ENCODE data around the gene KDM1A.
"Not testable (repeated sequence)": the region's sequence is repeated elsewhere in the genome, so short reads cannot be mapped to it uniquely, and the experiment has no call there.

KDM1A gene

GRCh38 chr1:23019094-23019862 lies at the start of gene KDM1A:
Gene KDM1A (plus strand): TSS chr1:23019468. CDS start chr1:23019597, 129 bp downstream.
- peak; percentile 97 to 99 for DNase-seq

GRCh38 chr1:22970096-22970495 lies 49.2 kb upstream of the KDM1A start:
- no peak for DNase-seq

- no peak for DNase-seq
Measured at GRCh38 chr1:22971161-22971560, 48.1 kb upstream of the KDM1A start.

DNA sequence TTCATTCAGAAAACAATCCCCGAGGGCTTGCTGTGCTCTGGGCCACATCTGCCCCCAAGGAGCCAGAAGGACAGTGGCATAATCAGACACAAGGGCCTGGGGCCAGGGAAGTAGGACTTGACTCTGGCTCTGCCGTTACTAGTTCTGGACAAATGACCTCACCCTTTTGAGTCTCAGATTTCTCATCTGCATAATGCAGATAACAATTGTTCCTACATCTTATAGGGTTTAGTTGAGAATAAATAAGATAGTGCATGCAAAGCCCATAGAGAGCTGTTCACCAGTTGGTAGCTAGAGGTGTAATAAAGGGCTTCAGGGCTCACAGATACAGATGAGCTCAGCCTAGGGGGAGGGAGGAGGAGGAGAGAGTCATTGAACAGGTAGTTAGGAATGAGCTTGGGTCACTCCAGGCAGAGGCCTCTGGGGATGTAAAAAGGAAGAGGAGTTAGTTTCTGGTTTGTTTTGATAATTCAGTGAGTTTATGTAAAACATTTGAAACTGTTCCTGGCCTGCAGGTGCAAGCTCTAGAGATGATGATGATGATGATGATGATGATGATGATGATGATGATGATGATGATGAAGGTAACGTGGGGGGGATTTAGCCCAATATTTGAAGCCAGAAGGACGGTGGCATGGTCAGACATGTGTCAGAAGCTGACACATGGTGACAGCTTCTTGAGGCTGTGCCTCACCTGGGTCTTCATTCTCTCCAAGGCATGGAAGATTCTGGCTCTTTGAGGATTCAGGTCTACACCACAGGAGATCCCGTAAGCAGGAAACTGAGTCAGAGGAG lies 47.5 kb upstream of the KDM1A start:
- no peak for DNase-seq

GRCh38 chr1:22972760-22973159 lies 46.5 kb upstream of the KDM1A start, which contains the start of gene LACTBL1:
Gene LACTBL1 (minus strand): TSS chr1:22972866. CDS start chr1:22972316, 550 bp downstream.
- DNase-seq, result no peak

- no peak for DNase-seq
Measured at GRCh38 chr1:22975694-22976093, 43.6 kb upstream of the KDM1A start.

DNA sequence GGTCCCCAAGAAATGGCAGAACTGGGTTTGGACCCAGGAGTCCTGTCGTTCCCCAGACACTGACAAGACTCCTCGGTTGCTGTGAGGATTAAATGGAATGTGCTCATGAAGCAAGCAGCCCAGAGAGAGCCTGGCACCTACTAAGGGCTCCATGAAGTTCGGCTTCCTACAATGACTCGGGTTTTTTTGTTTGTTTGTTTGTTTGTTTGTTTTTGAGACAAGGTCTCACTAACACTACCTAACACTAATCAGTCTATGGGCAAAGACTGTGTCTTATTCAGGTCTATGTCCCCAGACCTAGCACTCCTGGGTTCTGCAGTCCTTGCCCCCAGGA lies 43.2 kb upstream of the KDM1A start:
- no peak for DNase-seq

- DNase-seq, result peak; percentile 65 to 92
Measured at GRCh38 chr1:22976461-22977243, 42.6 kb upstream of the KDM1A start.

GRCh38 chr1:22978299-22978698 lies 41.0 kb upstream of the KDM1A start:
- peak in 1 of 2 experiments; percentile 55 for DNase-seq

DNA sequence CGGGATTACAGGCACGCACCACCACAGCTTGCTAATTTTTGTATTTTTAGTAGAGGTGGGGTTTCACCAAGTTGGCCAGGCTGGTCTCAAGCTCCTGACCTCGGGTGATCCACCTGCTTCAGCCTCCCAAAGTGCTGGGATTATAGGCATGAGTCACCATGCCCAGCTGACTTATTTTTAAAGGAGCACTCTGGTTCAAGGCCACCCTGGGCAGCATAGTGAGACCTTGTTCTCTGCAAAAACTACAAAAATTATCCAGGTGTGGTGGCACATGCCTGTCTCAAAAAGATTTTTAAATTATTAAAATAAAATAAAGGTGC lies 38.8 kb upstream of the KDM1A start:
- DNase-seq, result not testable (repeated sequence)

DNA sequence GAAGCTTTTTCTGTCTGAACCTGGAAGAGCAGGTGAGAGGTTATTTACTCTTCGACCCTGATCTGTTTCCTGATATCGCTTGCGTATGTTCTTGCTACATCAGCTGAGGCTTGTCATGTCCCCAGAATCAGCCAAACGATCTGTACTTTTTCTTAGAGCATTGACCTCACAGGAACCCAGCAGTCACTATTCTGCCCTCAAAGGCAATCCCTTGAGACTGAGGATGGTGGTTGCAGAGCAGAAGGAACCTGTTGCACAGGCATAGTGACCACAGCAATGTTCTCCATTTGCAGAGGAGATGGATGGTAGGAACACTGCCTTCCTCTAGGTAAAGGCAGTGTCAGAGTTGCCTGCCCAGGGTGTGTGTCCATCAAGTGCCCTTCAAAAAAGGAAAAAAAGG lies 35.3 kb upstream of the KDM1A start:
- no peak for DNase-seq

DNA sequence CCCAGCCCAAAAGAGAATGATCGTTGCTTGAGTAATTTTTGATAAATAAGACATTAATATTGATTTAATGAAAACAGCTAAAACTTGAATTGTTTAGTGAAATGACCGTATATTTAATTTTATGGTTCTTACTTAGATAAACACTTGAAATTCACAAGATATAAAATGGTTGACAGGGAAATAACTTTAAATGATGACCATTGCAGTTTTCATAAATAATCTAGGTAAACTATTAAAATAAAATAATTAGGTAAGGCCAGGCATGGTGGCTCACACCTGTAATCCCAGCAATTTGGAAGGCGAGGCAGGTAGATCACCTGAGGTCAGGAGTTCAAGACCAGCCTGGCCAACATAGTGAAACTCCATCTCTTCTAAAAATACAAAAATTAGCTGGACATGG lies 26.9 kb upstream of the KDM1A start:
- DNase-seq, result not testable (repeated sequence)

- not testable (repeated sequence) for DNase-seq
Measured at GRCh38 chr1:22993220-22993795, 26.0 kb upstream of the KDM1A start.

DNA sequence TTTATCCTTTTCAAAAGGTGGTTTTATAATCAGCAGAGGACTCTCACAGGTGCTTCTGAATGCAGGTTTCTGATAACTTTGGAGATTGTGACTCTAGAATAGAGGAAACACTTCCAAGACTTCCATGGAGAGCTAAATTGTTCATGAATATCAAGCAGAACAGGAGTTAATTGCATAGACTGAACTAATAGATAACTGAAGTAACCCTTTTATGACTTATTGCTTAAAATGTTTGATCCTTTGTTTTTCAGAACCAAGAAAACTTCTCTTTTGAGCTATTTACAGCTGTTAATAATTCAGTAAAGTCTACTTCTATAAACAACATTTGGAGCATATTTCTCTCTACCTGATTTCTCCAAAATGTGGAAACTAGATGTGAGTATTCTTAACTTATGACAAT lies 23.5 kb upstream of the KDM1A start:
- DNase-seq, result no peak

- DNase-seq, result not testable (repeated sequence)
Measured at GRCh38 chr1:22997528-22997927, 21.7 kb upstream of the KDM1A start.

DNA sequence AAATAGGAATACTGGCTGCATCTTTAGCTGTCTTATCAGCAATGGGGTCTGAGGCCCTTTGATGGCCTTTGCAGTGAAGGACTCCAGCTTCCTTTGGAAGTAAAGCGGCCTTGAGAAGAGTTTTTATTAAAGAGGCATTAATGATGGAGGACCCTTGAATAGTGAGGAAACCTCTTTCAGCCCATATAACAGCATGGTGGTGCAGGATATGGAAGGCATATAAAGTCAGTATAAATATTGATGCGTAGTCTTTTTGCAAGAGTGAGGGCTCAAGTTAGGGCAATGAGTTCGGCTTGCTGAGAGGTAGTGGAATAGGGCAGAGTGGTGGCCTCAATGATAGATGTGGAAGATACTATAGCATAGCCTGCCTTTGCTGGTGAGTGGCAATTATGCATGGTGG lies 19.1 kb upstream of the KDM1A start:
- not testable (repeated sequence) for DNase-seq

- not testable (repeated sequence) for DNase-seq
Measured at GRCh38 chr1:23002218-23002617, 17.1 kb upstream of the KDM1A start.

DNA sequence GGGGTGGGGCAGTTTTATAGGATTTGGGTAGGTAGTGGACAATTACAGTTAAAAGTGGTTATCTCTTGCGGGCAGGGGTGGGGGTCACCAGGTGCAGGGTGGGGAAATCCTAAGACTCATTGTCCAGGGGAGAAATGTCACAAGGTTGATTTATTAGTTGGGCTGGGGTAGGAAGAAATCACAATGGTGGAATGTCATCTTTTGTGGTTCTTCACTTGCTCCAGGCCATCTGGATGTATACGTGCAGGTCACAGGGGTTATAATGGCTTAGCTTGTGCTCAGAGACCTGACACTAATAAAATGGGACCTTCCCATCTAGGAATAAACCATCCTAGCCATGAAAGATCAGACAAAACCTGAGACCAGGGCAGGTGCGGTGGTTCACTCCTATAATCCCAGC lies 15.2 kb upstream of the KDM1A start:
- no peak for DNase-seq

DNA sequence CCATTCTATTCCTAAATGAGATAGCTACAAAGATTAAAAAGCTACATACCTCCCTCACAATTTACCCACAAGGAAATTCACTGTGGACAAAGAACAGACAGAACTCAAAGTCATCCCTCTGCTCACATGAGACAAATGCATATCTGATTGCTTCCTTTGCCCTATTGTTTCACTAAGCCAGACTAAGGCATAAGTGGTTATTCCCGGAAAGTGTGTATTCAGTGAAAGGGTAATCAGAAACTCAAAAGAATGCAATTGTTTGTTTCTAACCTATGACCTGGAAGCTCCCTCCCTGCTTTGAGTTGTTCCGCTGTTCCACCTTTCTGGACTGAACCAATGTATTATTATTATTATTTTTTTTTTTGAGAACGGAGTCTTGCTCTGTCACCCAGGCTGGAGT lies 14.5 kb upstream of the KDM1A start:
- DNase-seq, result not testable (repeated sequence)

DNA sequence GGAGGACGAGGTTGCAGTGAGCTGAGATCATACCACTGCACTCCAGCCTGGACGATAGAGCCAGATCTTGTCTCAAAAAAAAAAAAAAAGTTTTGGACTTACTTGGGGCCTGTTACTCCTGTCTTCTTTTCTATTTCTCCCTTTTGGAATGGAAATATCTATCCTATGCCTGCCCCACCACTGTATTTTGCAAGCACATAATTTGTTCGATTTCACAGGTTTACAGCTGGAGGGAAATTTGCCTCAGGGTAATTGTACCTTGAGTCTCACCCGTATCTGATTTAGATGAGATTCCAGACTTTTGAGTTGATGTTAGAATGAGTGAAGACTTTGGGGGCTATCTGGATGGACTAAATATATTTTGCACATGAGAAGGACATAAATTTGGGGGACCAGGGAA lies 12.2 kb upstream of the KDM1A start:
- no peak for DNase-seq

GRCh38 chr1:23008901-23009300 lies 10.4 kb upstream of the KDM1A start:
- DNase-seq, result no peak

GRCh38 chr1:23010025-23010424 lies 9.2 kb upstream of the KDM1A start:
- not testable (repeated sequence) for DNase-seq

DNA sequence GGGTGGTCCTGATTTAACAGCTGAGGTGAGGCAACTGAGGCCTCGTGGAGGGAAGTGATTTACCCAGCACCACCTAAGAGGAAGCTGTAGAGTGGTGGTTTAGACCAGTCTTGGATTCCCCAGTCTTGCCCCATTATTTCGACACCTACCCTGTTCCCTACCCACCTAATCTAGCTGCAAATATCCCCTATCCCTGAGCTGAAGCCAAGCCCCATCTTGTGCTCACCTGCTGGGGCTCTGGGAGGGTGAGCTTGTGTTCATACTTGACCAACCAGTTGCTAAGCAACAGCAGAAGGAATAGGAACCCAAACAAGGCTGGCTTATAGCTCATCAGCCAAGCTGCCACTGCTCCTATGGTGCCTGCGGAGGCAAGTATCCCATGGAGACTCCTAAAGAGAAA lies 5.6 kb upstream of the KDM1A start:
- peak; percentile 25 to 63 for DNase-seq
